ENCODE results near the gene STT3A. TPM values are rescaled to one million over a fixed set of nuclear protein-coding genes. Genes with fewer than 3 reads are reported as not detected.

The STT3A gene
- total RNA-seq, 1 donor from 2014 or later: 187 TPM

- Histone ChIP-seq H3K4me3 (ENCODE audit: low read depth, low read length) (no peak overlapping the region), H3K27me3 (ENCODE audit: control insufficient read depth, insufficient read depth, low read length) (no peaks in the 10 kb centered on the region), H3K36me3 (ENCODE audit: control insufficient read depth, insufficient read depth, low read length) (no peaks in the 10 kb centered on the region)
- TF ChIP-seq CTCF (IDR thresholded peaks at IDR 0.05; ENCODE audit: insufficient read depth, low read length, poor library complexity, severe bottlenecking): no peak
- DNase-seq (ENCODE audit: low read depth): no peak
These were observed 38.6 kb upstream of the STT3A start for GRCh38 chr11:125554038-125554437.

GRCh38 chr11:125559888-125560287, 32.8 kb upstream of the STT3A start:
- H3K27me3 ChIP-seq (ENCODE audit: control insufficient read depth, insufficient read depth, low read length): no peaks in the 10 kb centered on the region
- H3K36me3 ChIP-seq (ENCODE audit: control insufficient read depth, insufficient read depth, low read length): no peaks in the 10 kb centered on the region
- DNase-seq (ENCODE audit: low read depth): no peak
- no peak overlapping the region for H3K4me3 ChIP-seq (ENCODE audit: low read depth, low read length)
- no peak for TF ChIP-seq CTCF (IDR thresholded peaks at IDR 0.05; ENCODE audit: insufficient read depth, low read length, poor library complexity, severe bottlenecking)

DNA sequence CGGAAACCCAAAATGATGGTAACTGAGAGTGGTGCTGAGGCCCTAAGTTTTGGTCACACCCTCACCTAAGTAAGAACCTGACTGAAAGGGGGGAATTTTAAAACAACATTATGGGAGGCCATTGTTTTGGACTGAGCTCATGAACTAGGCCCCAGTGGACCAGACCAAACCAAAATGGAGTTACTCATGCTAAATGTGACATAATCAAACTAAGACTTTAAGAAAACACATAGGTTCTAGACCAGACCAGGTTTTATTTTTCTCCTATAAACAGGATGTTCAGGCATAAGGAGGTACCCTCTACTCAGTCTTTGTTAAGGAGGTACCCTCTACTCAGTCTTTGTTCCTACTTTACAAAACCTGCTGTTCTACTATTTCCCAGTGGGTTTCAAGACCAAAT, 30.7 kb upstream of the STT3A start:
- Histone ChIP-seq H3K4me3 (ENCODE audit: low read depth, low read length) (no peak overlapping the region), H3K27me3 (ENCODE audit: control insufficient read depth, insufficient read depth, low read length) (no peaks in the 10 kb centered on the region), H3K36me3 (ENCODE audit: control insufficient read depth, insufficient read depth, low read length) (no peaks in the 10 kb centered on the region)
- no peak for TF ChIP-seq CTCF (IDR thresholded peaks at IDR 0.05; ENCODE audit: insufficient read depth, low read length, poor library complexity, severe bottlenecking)
- no peak for DNase-seq (ENCODE audit: low read depth)

DNA sequence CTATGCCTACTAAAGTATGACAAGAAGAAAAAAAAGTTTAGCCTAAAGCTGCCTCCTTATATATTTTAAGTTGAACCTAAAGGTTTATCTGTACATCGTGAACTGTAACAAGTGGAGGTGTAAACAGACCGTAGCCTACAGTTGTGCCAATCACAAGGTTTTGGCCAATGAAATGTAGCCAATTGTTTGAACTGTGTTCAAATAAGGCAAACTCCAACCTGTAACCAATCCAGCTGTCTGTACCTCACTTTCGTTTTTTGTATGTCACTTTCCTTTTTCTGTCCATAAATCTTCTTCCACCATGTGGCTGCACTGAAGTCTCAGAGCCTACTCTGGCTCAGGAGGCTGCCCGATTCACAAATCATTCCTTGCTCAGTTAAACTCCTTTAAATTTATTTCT, 30.2 kb upstream of the STT3A start:
- no peak for TF ChIP-seq CTCF (IDR thresholded peaks at IDR 0.05; ENCODE audit: insufficient read depth, low read length, poor library complexity, severe bottlenecking)
- no peaks in the 10 kb centered on the region for H3K27me3 ChIP-seq (ENCODE audit: control insufficient read depth, insufficient read depth, low read length)
- H3K4me3 ChIP-seq (ENCODE audit: low read depth, low read length): no peak overlapping the region
- no peaks in the 10 kb centered on the region for H3K36me3 ChIP-seq (ENCODE audit: control insufficient read depth, insufficient read depth, low read length)
- no peak for DNase-seq (ENCODE audit: low read depth)

DNA sequence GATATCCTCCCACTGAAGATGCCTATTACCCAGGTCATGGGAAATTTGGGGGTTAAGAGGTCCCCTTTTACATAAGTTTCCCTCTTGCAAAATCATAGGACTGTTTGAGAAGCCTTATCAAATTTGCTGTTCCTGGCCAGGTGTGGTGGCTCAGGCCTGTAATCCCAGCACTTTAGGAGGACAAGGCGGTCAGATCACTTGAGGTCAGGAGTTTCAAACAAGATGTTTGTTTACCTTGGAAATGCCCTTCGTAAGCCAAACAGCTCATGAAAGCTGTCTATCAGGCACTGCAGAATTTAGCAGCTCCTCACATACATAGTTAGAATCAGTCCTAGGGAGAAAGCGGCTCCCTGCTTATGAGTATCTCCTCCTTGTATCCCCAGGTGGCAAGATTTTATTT, 28.3 kb upstream of the STT3A start:
- Histone ChIP-seq H3K36me3 (ENCODE audit: control insufficient read depth, insufficient read depth, low read length) (no peaks in the 10 kb centered on the region), H3K27me3 (ENCODE audit: control insufficient read depth, insufficient read depth, low read length) (no peaks in the 10 kb centered on the region), H3K4me3 (ENCODE audit: low read depth, low read length) (no peak overlapping the region)
- DNase-seq (ENCODE audit: low read depth): no peak
- no peak for TF ChIP-seq CTCF (IDR thresholded peaks at IDR 0.05; ENCODE audit: insufficient read depth, low read length, poor library complexity, severe bottlenecking)

DNA sequence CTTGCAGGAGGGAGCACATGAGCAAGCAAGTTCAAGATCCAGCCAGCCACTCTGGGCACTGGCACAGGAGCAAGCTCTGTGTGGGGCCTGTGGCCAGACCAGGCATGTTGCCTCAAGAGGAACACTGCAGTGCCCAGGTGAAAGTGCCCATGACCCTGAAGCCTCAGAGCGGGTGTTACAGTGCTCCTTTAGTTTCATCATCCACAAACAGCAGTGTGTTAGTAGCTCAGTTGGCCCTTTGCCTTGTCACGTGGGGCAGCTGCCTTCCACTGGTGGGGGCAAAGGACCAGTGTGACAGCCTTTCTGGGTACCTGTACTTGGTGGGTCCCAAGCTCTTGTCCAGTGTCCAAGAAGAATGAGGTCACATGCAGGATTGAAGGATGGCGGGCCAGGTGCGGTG, 26.4 kb upstream of the STT3A start:
- H3K27me3 ChIP-seq (ENCODE audit: control insufficient read depth, insufficient read depth, low read length): no peaks in the 10 kb centered on the region
- TF ChIP-seq CTCF (IDR thresholded peaks at IDR 0.05; ENCODE audit: insufficient read depth, low read length, poor library complexity, severe bottlenecking): no peak
- no peaks in the 10 kb centered on the region for H3K36me3 ChIP-seq (ENCODE audit: control insufficient read depth, insufficient read depth, low read length)
- no peak for DNase-seq (ENCODE audit: low read depth)
- H3K4me3 ChIP-seq (ENCODE audit: low read depth, low read length): no peak overlapping the region
